Epithelial cell of proximal tubule (primary cell): ENCODE results near the gene TSPAN16. TPM values are rescaled to one million over a fixed set of nuclear protein-coding genes. Genes with fewer than 3 reads are reported as not detected.
A peak's percentile ranks its signal among the peaks of the same experiment; 100 is the strongest.

Source experiments
- DNase-seq: peaks from one replicate; pipeline ENCODE4 v3.0.0-alpha.2; 2011; ENCODE audit warnings: low read depth
- H3K4me3 ChIP-seq: 2 replicates; pipeline ENCODE4 v1.5.1; 2011; ENCODE audit warnings: low read depth, mild to moderate bottlenecking, low read length
- CTCF ChIP-seq: conservative IDR thresholded peaks from 2 replicates; pipeline ENCODE4 v1.5.1; 2012; ENCODE audit warnings: low read depth, mild to moderate bottlenecking, low read length
- total RNA-seq: library from RNA; depleted of rRNA; stranded (reverse); fragments of >200 nt; gene quantifications from 2 replicates; pipeline ENCODE4 v1.2.3, GENCODE V29; 2015

TSPAN16 gene
- total RNA-seq, 1 donor from 2014 or later: not detected

DNA sequence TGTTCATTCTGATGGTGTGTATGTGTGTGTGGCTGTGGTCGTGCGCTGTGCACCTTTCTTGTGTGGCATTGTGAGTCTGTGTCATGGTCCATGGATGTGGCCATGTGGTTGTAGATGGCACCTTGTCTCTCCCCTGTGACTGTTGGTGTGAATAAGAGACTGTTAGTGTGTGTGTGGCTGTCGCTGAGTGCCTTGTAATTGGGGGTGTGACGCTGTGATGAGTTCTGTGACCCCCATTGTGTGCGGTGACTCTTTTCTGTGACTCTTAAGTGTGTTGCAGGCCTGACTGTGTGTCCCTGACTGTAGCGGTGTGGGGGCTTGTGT, 60.1 kb downstream of the TSPAN16 start:
- H3K4me3 ChIP-seq: peak overlapping the region; percentile 65
- no peak for TF ChIP-seq CTCF
- DNase-seq: no peak

DNA sequence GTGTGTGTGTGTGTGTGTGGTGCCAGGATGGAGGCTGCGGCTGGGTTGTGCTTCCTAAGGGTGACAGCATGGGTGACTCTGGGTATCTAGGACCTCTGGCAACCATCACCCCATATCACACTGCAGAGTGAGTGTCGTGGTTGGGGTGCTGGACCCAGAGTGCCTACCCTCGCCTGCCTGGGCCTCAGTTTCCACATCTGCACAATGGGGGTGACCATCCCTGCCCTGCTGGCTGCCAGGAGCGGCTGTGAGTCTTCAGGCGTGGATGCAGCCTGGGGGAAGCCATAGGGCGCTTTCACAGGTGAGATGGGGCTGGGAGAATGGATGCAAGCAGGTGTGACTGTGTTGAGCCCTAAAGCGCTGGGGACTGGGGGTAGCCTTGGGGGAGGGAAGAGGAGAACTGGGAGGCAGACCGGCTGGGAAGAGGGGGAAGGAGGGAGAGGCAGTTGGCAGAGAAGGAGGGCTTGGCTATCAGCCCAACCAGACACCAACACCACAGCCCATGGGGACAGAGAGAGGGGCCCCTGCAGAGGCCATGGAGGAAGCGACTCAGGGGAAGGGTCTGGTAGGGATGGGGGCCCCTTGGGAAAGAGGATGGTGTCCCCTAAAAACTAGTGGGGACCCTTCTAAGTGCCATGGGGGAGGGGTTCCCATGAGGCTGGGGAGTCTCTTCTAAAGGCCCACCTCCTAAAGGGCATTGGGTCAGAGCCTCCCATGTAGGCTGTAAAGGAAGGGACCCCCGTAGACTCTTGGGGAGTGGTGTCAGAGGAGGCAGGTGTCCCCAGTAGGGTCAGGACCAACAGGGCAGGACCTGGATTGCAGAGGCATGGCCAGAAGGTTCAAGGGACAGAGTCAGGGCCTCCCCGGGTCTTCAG, 61.0 kb downstream of the TSPAN16 start:
- H3K4me3 ChIP-seq: no peak overlapping the region
- no peak for TF ChIP-seq CTCF
- no peak for DNase-seq

DNA sequence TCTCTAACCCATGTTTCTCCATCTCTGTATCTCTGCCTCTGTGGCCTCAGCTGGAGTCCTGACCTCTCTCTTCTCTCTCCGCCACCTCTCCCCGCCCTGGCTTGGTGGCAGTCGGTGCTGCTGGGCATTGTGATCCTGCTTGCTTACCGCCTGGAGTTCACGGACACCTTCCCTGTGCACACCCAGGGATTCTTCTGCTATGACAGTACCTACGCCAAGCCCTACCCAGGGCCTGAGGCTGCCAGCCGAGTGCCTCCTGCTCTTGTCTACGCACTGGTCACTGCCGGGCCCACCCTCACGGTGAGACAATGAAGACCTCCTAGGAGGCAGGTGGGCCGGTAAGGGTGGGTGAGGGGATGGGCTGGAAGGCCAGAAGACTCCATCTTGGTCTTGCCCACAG, 63.5 kb downstream of the TSPAN16 start:
- no peak for TF ChIP-seq CTCF
- no peak for DNase-seq
- no peak overlapping the region for H3K4me3 ChIP-seq

DNA sequence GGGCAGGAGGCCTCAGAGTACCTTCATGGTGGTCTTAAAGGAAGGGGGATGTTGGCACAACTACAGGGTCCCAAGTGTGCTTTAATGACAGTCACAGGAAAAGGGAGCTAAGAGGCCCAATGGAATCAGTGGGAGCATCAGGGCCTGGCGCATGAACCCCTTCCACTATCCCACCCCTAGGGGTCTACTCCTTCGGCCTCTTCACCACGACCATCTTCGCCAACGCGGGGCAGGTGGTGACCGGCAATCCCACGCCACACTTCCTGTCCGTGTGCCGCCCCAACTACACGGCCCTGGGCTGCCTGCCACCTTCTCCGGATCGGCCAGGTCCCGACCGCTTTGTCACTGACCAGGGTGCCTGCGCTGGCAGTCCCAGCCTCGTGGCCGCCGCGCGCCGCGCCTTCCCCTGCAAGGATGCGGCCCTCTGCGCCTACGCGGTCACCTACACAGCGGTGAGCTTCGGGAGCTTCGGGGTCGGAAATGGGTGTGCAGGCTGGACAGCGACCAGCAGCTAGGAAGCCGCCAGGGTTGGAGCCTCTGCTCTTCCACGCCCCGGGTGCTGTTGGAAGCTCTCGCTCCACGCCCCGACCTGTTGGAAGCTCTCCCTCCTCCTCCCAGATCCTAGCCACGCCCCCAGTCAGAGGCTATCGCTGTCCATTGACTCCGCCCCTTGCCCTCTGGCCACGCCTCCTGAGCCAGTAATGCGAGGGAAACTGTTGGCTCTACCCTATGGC, 65.2 kb downstream of the TSPAN16 start:
- H3K4me3 ChIP-seq: no peak overlapping the region
- no peak for DNase-seq

GRCh38 chr19:11361771-11362731, 66.1 kb downstream of the TSPAN16 start:
- DNase-seq: no peak
- no peak for TF ChIP-seq CTCF
- H3K4me3 ChIP-seq: no peak overlapping the region

More for the DNA sequence above, 65.2 kb downstream of the TSPAN16 start:
- no peak for TF ChIP-seq CTCF

- no peak for DNase-seq
- no peak overlapping the region for H3K4me3 ChIP-seq
- TF ChIP-seq CTCF: no peak
These were observed 67.9 kb downstream of the TSPAN16 start for GRCh38 chr19:11363881-11364280.
